Activated CD8-positive, alpha-beta T cell treated with anti-CD3 and anti-CD28 coated beads, Interleukin-2, amount 10 ng/mL, durations not matched to agents 7 days and 5 days (primary cell): ENCODE measurements around the gene MDK. TPM values are rescaled to one million over a fixed set of nuclear protein-coding genes. Genes with fewer than 3 reads are reported as not detected.
"Not testable (repeated sequence)": the region's sequence is repeated elsewhere in the genome, so short reads cannot be mapped to it uniquely, and the experiment has no call there.

ENCODE experiments used
- ATAC-seq: fragments of 150-1000 bp; cut with Tn5 transposase; one replicate; pipeline ENCODE4 v1.10.0; 2021; ENCODE audit warnings: moderate library complexity
- CTCF ChIA-PET: fragments of 350-600 bp; sonication (Branson Sonifier 250); formaldehyde crosslinking; loops from one replicate; lab custom pipeline; 2021; ENCODE audit warnings: antibody characterized with exemption; lab: Charles Lee
- POLR2A ChIA-PET: fragments of 350-600 bp; sonication (Branson Sonifier 250); formaldehyde crosslinking; loops from one replicate; lab custom pipeline; 2021; ENCODE audit warnings: antibody characterized with exemption; lab: Charles Lee
- DNase-seq: peaks from one replicate; pipeline ENCODE4 v3.0.0-alpha.2; 2020
- H3K27ac Mint-ChIP-seq: one replicate; pipeline ENCODE4 v1.8.0; 2021; ENCODE audit warnings: mild to moderate bottlenecking, mixed read lengths
- H3K27me3 Mint-ChIP-seq: one replicate; pipeline ENCODE4 v1.8.0; 2021; ENCODE audit warnings: low read depth, mixed read lengths
- H3K36me3 Mint-ChIP-seq: one replicate; pipeline ENCODE4 v1.8.0; 2021; ENCODE audit warnings: low read depth, mixed read lengths
- H3K4me1 Mint-ChIP-seq: one replicate; pipeline ENCODE4 v1.8.0; 2021; ENCODE audit warnings: low read depth, mixed read lengths
- H3K4me3 Mint-ChIP-seq: one replicate; pipeline ENCODE4 v1.8.0; 2021; ENCODE audit warnings: mild to moderate bottlenecking, mixed read lengths
- H3K9me3 Mint-ChIP-seq: one replicate; pipeline ENCODE4 v1.8.0; 2022; ENCODE audit warnings: mixed read lengths; ENCODE audit not compliant: insufficient read depth
- total RNA-seq, 2 experiments: library from RNA; stranded (reverse); gene quantifications; one replicate each; pipeline ENCODE4 v1.2.3, GENCODE V29; 2021

MDK gene
- total RNA-seq, 2 experiments from 2014 or later: 6.9 to 7.4 TPM

GRCh38 chr11:46369458-46370152, 11.9 kb upstream of the MDK start:
- H3K36me3 Mint-ChIP-seq: peaks cover 40% of the 10 kb centered on the region
- no peak overlapping the region for H3K4me3 Mint-ChIP-seq
- no peak overlapping the region for H3K27ac Mint-ChIP-seq
- H3K27me3 Mint-ChIP-seq: no peaks in the 10 kb centered on the region
- peaks cover 22% of the 10 kb centered on the region for H3K4me1 Mint-ChIP-seq
- ATAC-seq (peak; percentile 62), DNase-seq (peak; percentile 67)
- CTCF ChIA-PET: interaction anchor here (16.5 kb wide), 1 partner anchor 16 kb away, joined by 381 read pairs; the partner anchor contains the start of gene DGKZ
- POLR2A ChIA-PET: interaction anchor here (10.0 kb wide), 1 partner anchor 18 kb away, joined by 77 read pairs; no protein-coding TSS in a partner anchor
- H3K9me3 Mint-ChIP-seq: no peaks in the 10 kb centered on the region

GRCh38 chr11:46370253-46370652, 11.2 kb upstream of the MDK start:
- POLR2A ChIA-PET: no interaction called here
- no peak for ATAC-seq
- Mint-ChIP-seq H3K27me3 (no peaks in the 10 kb centered on the region), H3K27ac (no peak overlapping the region), H3K4me3 (no peak overlapping the region), H3K4me1 (peaks cover 19% of the 10 kb centered on the region), H3K9me3 (no peaks in the 10 kb centered on the region), H3K36me3 (peaks cover 44% of the 10 kb centered on the region)
- no peak for DNase-seq
- CTCF ChIA-PET: interaction anchor here (0.6 to 16.5 kb wide), 2 partner anchors 17 to 98 kb away, joined by 3 to 381 read pairs; partner anchors contain the start of gene DGKZ

GRCh38 chr11:46371262-46371661, 10.2 kb upstream of the MDK start:
- H3K4me3 Mint-ChIP-seq, H3K27me3 Mint-ChIP-seq, POLR2A ChIA-PET, ATAC-seq, H3K9me3 Mint-ChIP-seq, H3K27ac Mint-ChIP-seq, DNase-seq: not testable (repeated sequence)
- Mint-ChIP-seq H3K36me3 (peaks cover 48% of the 10 kb centered on the region), H3K4me1 (peaks cover 19% of the 10 kb centered on the region)
- CTCF ChIA-PET: interaction anchor here (16.5 kb wide), 1 partner anchor 18 kb away, joined by 381 read pairs; the partner anchor contains the start of gene DGKZ

GRCh38 chr11:46372086-46372485, 9.4 kb upstream of the MDK start:
- Mint-ChIP-seq H3K27me3 (no peaks in the 10 kb centered on the region), H3K36me3 (peaks cover 56% of the 10 kb centered on the region), H3K27ac (no peak overlapping the region), H3K4me1 (peaks cover 16% of the 10 kb centered on the region), H3K9me3 (no peaks in the 10 kb centered on the region), H3K4me3 (no peak overlapping the region)
- POLR2A ChIA-PET: no interaction called here
- CTCF ChIA-PET: interaction anchor here (16.5 kb wide), 1 partner anchor 19 kb away, joined by 381 read pairs; the partner anchor contains the start of gene DGKZ
- no peak for ATAC-seq
- DNase-seq: no peak

- H3K4me3 Mint-ChIP-seq, H3K27me3 Mint-ChIP-seq, ATAC-seq, DNase-seq, POLR2A ChIA-PET, H3K27ac Mint-ChIP-seq, H3K9me3 Mint-ChIP-seq: not testable (repeated sequence)
- peaks cover 60% of the 10 kb centered on the region for H3K36me3 Mint-ChIP-seq
- H3K4me1 Mint-ChIP-seq: peaks cover 12% of the 10 kb centered on the region
- CTCF ChIA-PET: interaction anchor here (16.5 kb wide), 1 partner anchor 19 kb away, joined by 381 read pairs; the partner anchor contains the start of gene DGKZ
Measured at GRCh38 chr11:46372501-46372900, 9.0 kb upstream of the MDK start.

- H3K27ac Mint-ChIP-seq: no peak overlapping the region
- peaks cover 9% of the 10 kb centered on the region for H3K4me1 Mint-ChIP-seq
- no peaks in the 10 kb centered on the region for H3K27me3 Mint-ChIP-seq
- CTCF ChIA-PET: interaction anchor here (1.4 to 16.5 kb wide), 2 partner anchors 15 to 21 kb away, joined by 3 to 381 read pairs; partner anchors contain the start of gene DGKZ
- DNase-seq: no peak
- no peaks in the 10 kb centered on the region for H3K9me3 Mint-ChIP-seq
- H3K36me3 Mint-ChIP-seq: peaks cover 58% of the 10 kb centered on the region
- H3K4me3 Mint-ChIP-seq: no peak overlapping the region
- ATAC-seq: no peak
- POLR2A ChIA-PET: no interaction called here
Measured at GRCh38 chr11:46373787-46374740, 7.4 kb upstream of the MDK start.

- ATAC-seq (no peak), DNase-seq (no peak)
- Mint-ChIP-seq H3K27ac (no peak overlapping the region), H3K4me3 (no peak overlapping the region), H3K4me1 (peaks cover 8% of the 10 kb centered on the region), H3K36me3 (peaks cover 53% of the 10 kb centered on the region), H3K27me3 (no peaks in the 10 kb centered on the region), H3K9me3 (no peaks in the 10 kb centered on the region)
- CTCF ChIA-PET: interaction anchor here (1.4 kb wide), 1 partner anchor 14 kb away, joined by 3 read pairs; no protein-coding TSS in a partner anchor
- POLR2A ChIA-PET: no interaction called here
Measured at GRCh38 chr11:46374815-46375214, 6.7 kb upstream of the MDK start.

GRCh38 chr11:46375392-46376101, 5.9 kb upstream of the MDK start:
- Mint-ChIP-seq H3K27ac (no peak overlapping the region), H3K4me1 (peaks cover 9% of the 10 kb centered on the region), H3K36me3 (peaks cover 46% of the 10 kb centered on the region), H3K4me3 (no peak overlapping the region), H3K27me3 (no peaks in the 10 kb centered on the region), H3K9me3 (no peaks in the 10 kb centered on the region)
- ChIA-PET POLR2A (interaction anchor here (0.9 kb wide), 1 partner anchor 14 kb away, joined by 3 read pairs; no protein-coding TSS in a partner anchor), CTCF (no interaction called here)
- ATAC-seq (no peak), DNase-seq (no peak)

GRCh38 chr11:46376258-46377050, 5.0 kb upstream of the MDK start:
- H3K9me3 Mint-ChIP-seq: no peaks in the 10 kb centered on the region
- no peaks in the 10 kb centered on the region for H3K27me3 Mint-ChIP-seq
- H3K36me3 Mint-ChIP-seq: peaks cover 45% of the 10 kb centered on the region
- ChIA-PET POLR2A (interaction anchor here (0.9 kb wide), 1 partner anchor 15 kb away, joined by 3 read pairs; no protein-coding TSS in a partner anchor), CTCF (no interaction called here)
- no peak for ATAC-seq
- no peak overlapping the region for H3K27ac Mint-ChIP-seq
- no peak for DNase-seq
- H3K4me3 Mint-ChIP-seq: no peak overlapping the region
- peaks cover 9% of the 10 kb centered on the region for H3K4me1 Mint-ChIP-seq

GRCh38 chr11:46377290-46377689, 4.2 kb upstream of the MDK start:
- Mint-ChIP-seq H3K27ac (no peak overlapping the region), H3K36me3 (peaks cover 42% of the 10 kb centered on the region)

More at GRCh38 chr11:46377290-46377689, 4.2 kb upstream of the MDK start:
- H3K27me3 Mint-ChIP-seq: peaks cover 4% of the 10 kb centered on the region
- no peaks in the 10 kb centered on the region for H3K9me3 Mint-ChIP-seq
- peaks cover 13% of the 10 kb centered on the region for H3K4me1 Mint-ChIP-seq
- POLR2A ChIA-PET: interaction anchor here (1.8 kb wide), 1 partner anchor 15 kb away, joined by 7 read pairs; no protein-coding TSS in a partner anchor
- ATAC-seq: no peak
- no peak overlapping the region for H3K4me3 Mint-ChIP-seq
- CTCF ChIA-PET: interaction anchor here (0.7 kb wide), 1 partner anchor 12 kb away, joined by 3 read pairs; no protein-coding TSS in a partner anchor
- no peak for DNase-seq
